SK-N-SH (cell line): ENCODE results near the gene TMEM214.

Experiments
- CHD2 ChIP-seq: fragments of 150-350 bp; IDR thresholded peaks from 2 replicates; pipeline ENCODE4 v1.6.1; 2018; ENCODE audit warnings: low read length; ENCODE audit not compliant: partially characterized antibody
- EP300 ChIP-seq, 2 experiments: IDR thresholded peaks; 2 replicates each; pipeline versions ENCODE4 v1.4.0 to v1.6.1; 2012; ENCODE audit warnings: borderline replicate concordance in 1 of 2, low read depth in 1 of 2, low read length in 1 of 2
- EZH2phosphoT487 ChIP-seq: fragments of 200-600 bp; sonication (generic); IDR thresholded peaks from 2 replicates; pipeline ENCODE4 v1.6.1; 2017; ENCODE audit warnings: low read depth, mixed run types, mild to moderate bottlenecking, antibody characterized with exemption, moderate library complexity, borderline replicate concordance
- FOSL2 ChIP-seq: IDR thresholded peaks from 2 replicates; pipeline ENCODE4 v1.4.0; 2012; ENCODE audit warnings: low read depth, mild to moderate bottlenecking, moderate library complexity, borderline replicate concordance
- GABPA ChIP-seq: IDR thresholded peaks from 2 replicates; pipeline ENCODE4 v1.4.0; 2012; ENCODE audit warnings: low read depth, mild to moderate bottlenecking
- JUND ChIP-seq: IDR thresholded peaks from 2 replicates; pipeline ENCODE4 v1.4.0; 2012
- MEF2A ChIP-seq: IDR thresholded peaks from 2 replicates; pipeline ENCODE4 v1.4.0; 2012; ENCODE audit warnings: low read depth, borderline replicate concordance
- MXI1 ChIP-seq: IDR thresholded peaks from 2 replicates; pipeline ENCODE4 v1.6.1; 2012; ENCODE audit warnings: mild to moderate bottlenecking, low read depth, low read length, improper control_type of control experiment
- POLR2AphosphoS5 ChIP-seq: IDR thresholded peaks from 2 replicates; pipeline ENCODE4 v1.6.1; 2012; ENCODE audit warnings: low read depth, low read length
- RAD21 ChIP-seq: IDR thresholded peaks from 2 replicates; pipeline ENCODE4 v1.6.1; 2012; ENCODE audit warnings: mild to moderate bottlenecking, low read length
- SIN3A ChIP-seq: IDR thresholded peaks from 2 replicates; pipeline ENCODE4 v1.6.1; 2012; ENCODE audit warnings: low read depth, mild to moderate bottlenecking, low read length, moderate library complexity, borderline replicate concordance
- TCF12 ChIP-seq: IDR thresholded peaks from 2 replicates; pipeline ENCODE4 v1.4.0; 2012
- YY1 ChIP-seq: IDR thresholded peaks from 2 replicates; pipeline ENCODE4 v1.4.0; 2012; ENCODE audit warnings: low read depth, mild to moderate bottlenecking
- TF ChIP-seq, protein P1 (sequence below): fragments of 200-600 bp; sonication (generic); IDR thresholded peaks from 2 replicates; pipeline ENCODE4 v1.6.1; 2017; ENCODE audit warnings: antibody characterized with exemption, mild to moderate bottlenecking, moderate library complexity

DNA sequence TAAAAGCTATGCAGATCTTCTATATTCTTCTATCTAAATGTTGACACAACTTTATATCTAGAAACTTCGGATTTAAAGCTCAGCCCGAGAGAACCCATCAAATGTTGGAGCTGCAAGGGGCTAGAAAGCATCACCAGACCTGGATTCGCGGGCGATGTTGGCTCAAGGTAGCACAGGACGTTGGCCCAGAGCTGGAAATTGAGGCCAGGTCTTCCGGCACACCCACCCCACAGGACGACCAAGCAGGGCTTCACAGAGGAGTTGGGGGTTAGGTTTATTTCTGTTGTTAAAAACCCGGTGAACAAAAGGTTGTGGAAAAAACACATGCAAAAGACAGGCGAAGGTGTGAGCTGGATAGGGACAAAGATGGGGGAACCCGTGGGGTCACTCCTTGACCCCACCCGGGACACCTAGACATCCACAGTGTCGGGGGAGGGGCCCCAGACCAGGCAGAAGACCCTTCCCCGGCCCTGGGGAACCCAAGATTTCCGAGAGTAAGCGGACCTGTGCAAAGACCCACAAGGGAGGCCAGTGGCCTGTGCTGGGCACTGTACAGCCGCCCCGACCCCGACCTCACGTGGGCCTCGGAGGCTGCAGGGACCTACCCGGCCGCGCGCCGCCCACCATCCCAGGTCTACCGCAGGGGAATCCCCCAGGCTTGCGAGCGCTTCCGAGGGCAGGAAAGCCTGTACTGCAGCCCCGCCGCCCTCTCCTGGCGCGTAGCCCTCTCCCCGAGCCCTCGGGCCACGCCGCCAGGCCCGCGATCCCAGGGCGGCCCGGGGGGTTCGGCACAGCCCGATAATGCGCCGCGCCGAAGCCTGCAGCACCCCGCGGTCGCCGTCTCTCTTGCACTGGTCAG lies 16.9 kb downstream of the TMEM214 start:
- TF ChIP-seq, protein P1, sequence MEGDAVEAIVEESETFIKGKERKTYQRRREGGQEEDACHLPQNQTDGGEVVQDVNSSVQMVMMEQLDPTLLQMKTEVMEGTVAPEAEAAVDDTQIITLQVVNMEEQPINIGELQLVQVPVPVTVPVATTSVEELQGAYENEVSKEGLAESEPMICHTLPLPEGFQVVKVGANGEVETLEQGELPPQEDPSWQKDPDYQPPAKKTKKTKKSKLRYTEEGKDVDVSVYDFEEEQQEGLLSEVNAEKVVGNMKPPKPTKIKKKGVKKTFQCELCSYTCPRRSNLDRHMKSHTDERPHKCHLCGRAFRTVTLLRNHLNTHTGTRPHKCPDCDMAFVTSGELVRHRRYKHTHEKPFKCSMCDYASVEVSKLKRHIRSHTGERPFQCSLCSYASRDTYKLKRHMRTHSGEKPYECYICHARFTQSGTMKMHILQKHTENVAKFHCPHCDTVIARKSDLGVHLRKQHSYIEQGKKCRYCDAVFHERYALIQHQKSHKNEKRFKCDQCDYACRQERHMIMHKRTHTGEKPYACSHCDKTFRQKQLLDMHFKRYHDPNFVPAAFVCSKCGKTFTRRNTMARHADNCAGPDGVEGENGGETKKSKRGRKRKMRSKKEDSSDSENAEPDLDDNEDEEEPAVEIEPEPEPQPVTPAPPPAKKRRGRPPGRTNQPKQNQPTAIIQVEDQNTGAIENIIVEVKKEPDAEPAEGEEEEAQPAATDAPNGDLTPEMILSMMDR, result no peak
- no peak; the same call in 1 of the 2 replicates for TF ChIP-seq YY1
- no peak for TF ChIP-seq FOSL2
- no peak for TF ChIP-seq GABPA
- TF ChIP-seq EP300 (IDR thresholded peaks at IDR 0.05; ENCODE audit: borderline replicate concordance in 1 of 2, low read depth in 1 of 2, low read length in 1 of 2), result no peak
- no peak for TF ChIP-seq JUND
- no peak for TF ChIP-seq CHD2
- peak; percentile 19; the same call in 1 of the 2 replicates for TF ChIP-seq MXI1
- no peak for TF ChIP-seq POLR2AphosphoS5
- no peak for TF ChIP-seq RAD21
- TF ChIP-seq TCF12, result no peak
- TF ChIP-seq MEF2A, result no peak
- no peak for TF ChIP-seq SIN3A
- no peak for TF ChIP-seq EZH2phosphoT487
